Endometrium (tissue), 2 donors: ENCODE results near the gene GPR62.
A peak's percentile ranks its signal among the peaks of the same experiment; 100 is the strongest.

Source experiments
- FAIRE-seq: peaks from 2 replicates; lab custom pipeline; 2012; peaks lifted over from hg19 to GRCh38; lab: Jason Lieb, UNC
- donor health status: control.
- donor health status: control.

GPR62 gene

DNA sequence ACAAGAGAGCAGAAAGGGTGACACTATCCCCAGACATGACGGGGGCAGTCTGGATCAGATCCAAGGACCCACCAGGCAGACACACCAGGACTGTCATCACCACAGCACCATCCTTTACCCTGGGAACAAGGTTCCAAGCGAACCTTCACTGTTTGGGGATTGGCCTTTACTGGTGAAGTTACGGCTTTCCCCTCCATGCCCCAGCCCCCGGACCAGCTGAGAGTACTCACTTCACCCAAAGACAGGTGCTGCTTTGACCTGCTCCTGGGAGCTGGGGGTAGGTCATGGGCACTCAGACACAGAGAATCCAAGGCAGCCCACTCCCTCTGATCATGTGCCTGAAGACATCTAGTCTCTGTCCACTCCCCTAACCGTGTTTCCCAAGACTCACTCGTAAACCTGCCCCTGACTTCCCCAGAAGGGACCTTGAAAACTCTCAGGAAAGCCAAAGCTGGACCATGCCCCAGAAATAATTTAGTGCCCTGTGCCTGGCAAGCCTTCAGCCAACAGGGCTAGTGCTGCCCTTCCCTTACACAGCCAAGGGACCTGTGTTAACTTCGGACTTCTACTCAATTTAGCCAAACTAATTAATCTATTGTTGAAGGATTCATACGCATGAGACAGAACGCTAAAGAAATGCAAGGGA, 16.3 kb upstream of the GPR62 start:
- FAIRE-seq: no peak

GRCh38 chr3:51940648-51941462, 14.3 kb upstream of the GPR62 start:
- no peak for FAIRE-seq

GRCh38 chr3:51941463-51941797, 13.8 kb upstream of the GPR62 start:
- no peak for FAIRE-seq

- peak; percentile 99 for FAIRE-seq
Measured at GRCh38 chr3:51941798-51942602, 13.2 kb upstream of the GPR62 start, which contains the start of the genes PARP3 and RRP9. TSS of gene PARP3 (plus strand) at chr3:51942363. CDS start at chr3:51943356, 993 bp downstream. TSS of gene RRP9 (minus strand) at chr3:51941904. CDS start at chr3:51941867, 37 bp downstream.

GRCh38 chr3:51942603-51943450, 12.4 kb upstream of the GPR62 start:
- no peak for FAIRE-seq

DNA sequence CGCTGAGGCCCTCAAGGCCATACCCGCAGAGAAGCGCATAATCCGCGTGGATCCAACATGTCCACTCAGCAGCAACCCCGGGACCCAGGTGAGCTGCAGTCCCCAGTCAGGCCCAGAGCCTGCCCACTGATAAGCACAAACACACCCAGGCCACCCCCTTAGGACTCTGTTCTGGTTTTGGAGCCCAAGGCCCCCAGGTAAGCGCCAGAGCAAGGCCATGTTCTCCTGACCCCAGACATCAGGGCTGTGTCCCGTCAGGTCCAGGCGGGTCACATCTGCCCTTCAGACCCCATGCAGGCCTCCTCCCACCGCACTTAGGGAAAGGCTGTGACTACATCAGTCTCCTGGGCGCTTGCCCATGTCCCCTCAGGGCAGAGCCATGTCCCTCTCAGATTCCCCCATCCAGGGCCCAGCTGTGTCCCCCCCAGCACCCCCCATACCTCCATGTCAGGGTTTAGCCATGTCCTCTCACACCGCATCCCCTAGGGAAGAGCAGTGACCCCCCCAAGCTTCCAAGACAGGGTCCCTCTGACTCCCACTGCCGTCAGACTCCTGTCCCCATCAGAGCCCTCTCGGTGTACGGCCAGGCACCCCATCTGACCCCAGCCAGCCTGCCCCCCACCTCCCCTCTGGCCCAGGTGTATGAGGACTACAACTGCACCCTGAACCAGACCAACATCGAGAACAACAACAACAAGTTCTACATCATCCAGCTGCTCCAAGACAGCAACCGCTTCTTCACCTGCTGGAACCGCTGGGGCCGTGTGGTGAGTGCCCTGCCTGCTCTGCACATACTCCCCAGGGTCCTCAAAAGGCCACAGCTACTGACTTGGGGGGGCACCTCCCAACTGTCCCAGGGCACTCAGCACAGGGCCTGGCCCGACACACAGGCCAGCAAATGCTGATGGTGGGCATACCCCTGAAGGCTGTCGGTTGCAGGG, 11.5 kb upstream of the GPR62 start:
- no peak for FAIRE-seq

DNA sequence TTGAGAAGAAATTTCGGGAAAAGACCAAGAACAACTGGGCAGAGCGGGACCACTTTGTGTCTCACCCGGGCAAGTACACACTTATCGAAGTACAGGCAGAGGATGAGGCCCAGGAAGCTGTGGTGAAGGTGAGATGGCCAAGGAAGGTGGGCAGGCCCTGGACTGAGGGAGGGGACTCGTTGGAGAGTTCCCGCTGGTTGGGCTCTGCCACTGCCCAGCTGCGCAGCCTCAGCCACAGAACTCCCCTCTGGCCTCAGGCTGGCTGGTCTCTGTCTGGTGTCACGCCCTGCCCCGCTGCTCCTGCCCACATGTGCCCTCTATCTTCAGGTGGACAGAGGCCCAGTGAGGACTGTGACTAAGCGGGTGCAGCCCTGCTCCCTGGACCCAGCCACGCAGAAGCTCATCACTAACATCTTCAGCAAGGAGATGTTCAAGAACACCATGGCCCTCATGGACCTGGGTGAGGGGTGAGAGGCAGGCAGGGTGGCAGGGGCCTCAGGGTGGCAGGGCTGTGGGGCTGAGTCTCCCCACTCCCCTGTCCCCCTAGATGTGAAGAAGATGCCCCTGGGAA, 10.6 kb upstream of the GPR62 start:
- FAIRE-seq: no peak

GRCh38 chr3:51945031-51945840, 9.9 kb upstream of the GPR62 start:
- FAIRE-seq: no peak

DNA sequence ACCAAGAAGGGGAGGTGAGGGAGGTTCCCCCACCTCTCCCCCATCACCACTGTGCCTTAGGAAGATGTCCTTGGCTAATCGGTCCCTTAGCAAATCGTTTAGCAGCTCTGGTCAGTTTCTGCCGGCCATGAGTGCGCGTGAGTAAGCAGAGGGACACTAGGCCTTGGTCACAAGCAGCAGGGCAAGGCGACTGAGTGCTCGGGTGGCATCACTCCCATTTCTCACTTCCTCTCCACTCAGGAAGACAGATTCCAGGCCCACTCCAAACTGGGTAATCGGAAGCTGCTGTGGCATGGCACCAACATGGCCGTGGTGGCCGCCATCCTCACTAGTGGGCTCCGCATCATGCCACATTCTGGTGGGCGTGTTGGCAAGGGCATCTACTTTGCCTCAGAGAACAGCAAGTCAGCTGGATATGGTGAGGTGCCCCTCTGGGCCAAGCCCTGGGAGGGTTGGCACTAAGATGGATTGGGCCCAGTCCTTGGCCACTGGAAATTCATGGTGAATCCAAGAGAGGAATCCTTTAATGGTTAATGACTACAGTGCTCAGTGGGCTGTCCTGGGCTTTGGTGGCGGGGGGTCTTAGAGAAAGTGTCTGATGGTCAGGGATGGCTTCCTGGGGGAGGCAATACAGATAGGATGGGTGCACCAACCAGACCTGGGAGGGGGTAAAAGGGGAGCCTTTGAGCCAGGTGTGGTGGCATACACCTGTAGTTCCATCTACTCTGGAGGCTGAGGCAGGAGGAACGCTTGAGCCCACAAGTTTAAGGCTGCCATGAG, 9.1 kb upstream of the GPR62 start:
- FAIRE-seq: no peak

- FAIRE-seq: no peak
Measured at GRCh38 chr3:51946796-51947195, 8.4 kb upstream of the GPR62 start.

GRCh38 chr3:51947215-51947900, 7.8 kb upstream of the GPR62 start:
- FAIRE-seq: no peak

GRCh38 chr3:51948016-51948580, 7.1 kb upstream of the GPR62 start:
- no peak for FAIRE-seq

DNA sequence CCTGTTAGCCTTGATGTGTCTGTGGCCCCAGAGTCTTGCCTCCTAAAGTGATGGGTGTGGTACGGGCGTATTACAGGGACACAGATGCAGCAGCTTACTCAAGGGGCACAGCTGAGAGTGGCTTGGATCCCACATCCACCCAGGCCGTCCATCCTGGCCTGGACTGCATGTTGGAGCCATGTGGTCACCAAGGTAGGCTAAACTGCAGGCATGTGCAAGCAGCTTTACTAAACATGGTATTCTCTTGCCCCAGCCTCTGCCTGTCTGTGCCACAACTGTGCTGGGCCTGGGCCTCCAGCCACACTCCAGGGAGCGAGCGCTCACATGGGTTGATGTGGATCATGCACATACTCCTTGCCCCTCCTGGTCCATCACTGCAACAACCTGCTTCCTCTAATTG, 6.1 kb upstream of the GPR62 start:
- FAIRE-seq: no peak

DNA sequence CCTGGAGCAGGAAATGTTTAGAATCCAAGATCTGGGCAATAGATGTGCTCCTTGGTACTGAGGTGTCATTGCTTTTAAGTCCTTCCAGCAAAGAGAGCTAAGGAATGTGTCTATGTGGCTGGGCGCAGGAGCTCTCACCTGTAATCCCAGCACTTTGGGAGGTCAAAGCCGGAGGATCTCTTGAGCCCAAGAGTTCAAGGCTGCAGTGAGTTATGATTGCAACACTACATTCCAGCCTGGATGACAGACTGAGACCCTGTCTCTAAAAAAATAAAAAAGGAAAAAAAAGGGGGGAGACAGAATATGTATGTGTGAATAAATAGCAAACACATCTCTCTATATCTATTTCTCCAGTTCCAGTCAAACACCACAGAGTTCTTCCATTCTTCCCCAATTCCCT, 4.3 kb upstream of the GPR62 start:
- no peak for FAIRE-seq

DNA sequence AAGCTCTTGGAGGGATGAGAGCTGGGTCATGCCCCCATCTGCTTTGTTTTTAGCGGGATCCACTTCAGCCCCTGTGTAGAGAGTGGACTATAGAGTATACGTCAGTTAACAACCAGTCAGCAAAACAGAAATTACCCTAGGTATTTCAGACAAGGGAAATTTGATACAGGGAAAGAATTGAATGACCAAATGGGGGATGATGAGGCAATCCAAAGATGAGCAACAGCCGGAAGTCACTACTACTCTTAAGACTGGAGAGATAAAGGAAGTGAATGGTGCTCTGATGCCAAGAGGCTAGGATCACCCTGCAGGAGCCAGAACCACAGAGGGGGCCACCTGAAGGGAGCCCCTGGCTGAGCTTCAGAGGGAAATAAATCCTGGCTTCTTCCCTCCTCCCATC, 1.7 kb upstream of the GPR62 start:
- no peak for FAIRE-seq

DNA sequence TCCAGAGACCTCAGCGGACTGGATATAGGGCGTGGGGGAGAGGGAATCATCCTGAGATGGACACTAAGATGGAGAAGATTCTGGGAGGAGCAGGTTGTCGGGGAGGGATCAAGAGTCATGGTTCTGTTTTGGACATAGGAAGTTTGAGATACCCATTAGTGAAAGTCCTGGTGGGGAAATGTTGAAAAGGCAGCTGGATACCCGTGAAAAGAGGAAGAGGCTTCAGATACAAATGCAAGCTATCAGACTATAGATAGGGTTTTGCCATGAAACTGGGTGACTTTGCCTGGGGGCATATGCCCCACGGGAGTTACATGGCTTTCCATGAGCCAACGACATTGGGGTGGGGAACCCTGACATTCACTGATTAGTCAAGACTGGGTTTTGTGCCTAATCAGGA, 1.1 kb upstream of the GPR62 start:
- no peak for FAIRE-seq

- no peak for FAIRE-seq
Measured at GRCh38 chr3:51954713-51955112, 468 bp upstream of the GPR62 start.
